Measurements from ENCODE around the gene HSPA8. TPM values are rescaled to one million over a fixed set of nuclear protein-coding genes. Genes with fewer than 3 reads are reported as not detected.
A peak's percentile ranks its signal among the peaks of the same experiment; 100 is the strongest.

Gene HSPA8
- total RNA-seq, 2 experiments from 2014 or later: 788 to 811 TPM

- H3K9me3 Mint-ChIP-seq: no peaks in the 10 kb centered on the region
- ATAC-seq (ENCODE audit: poor library complexity) (peak; percentile 35), DNase-seq (peak; percentile 42 to 90 (median 70))
- H3K27me3 Mint-ChIP-seq: no peaks in the 10 kb centered on the region
- intact Hi-C loops (cut with DNase I, micrococcal nuclease): no loop called here
- Histone ChIP-seq H3K9me3 (ENCODE audit: control insufficient read depth in 1 of 2, insufficient read depth in 1 of 2, low read length in 2 of 2) (no peaks in the 10 kb centered on the region), H3K4me1 (ENCODE audit: insufficient read depth, low read length) (peaks cover 53% of the 10 kb centered on the region), H3K36me3 (ENCODE audit: insufficient read depth, low read length) (no peaks in the 10 kb centered on the region), H3K27me3 (ENCODE audit: control insufficient read depth in 1 of 2, insufficient read depth in 2 of 2, low read length in 2 of 2) (no peaks in the 10 kb centered on the region), H3K27ac (ENCODE audit: low read depth in 1 of 2, low read length in 2 of 2) (peak overlapping the region in 1 of 2 donors; percentile 21), H3K4me3 (ENCODE audit: low read length) (no peak overlapping the region)
- H3K36me3 Mint-ChIP-seq (ENCODE audit: low read depth): no peaks in the 10 kb centered on the region
- TF ChIP-seq CTCF (IDR thresholded peaks at IDR 0.05): no peak
- H3K4me1 Mint-ChIP-seq (ENCODE audit: low read depth): peaks cover 46% of the 10 kb centered on the region
- peak overlapping the region; percentile 79 for H3K27ac Mint-ChIP-seq
- ChIA-PET POLR2A (interaction anchor here (0.6 to 10.9 kb wide), 6 partner anchors 12 to 59 kb away, joined by 3 to 182 read pairs (median 9); partner anchors contain the start of gene HSPA8), CTCF (interaction anchor here (1.7 kb wide), 1 partner anchor 20 kb away, joined by 6 read pairs; no protein-coding TSS in a partner anchor)
- peak overlapping the region; percentile 54 for H3K4me3 Mint-ChIP-seq
Measured at GRCh38 chr11:123083623-123084029, 21.7 kb upstream of the HSPA8 start.

- Mint-ChIP-seq H3K27me3 (no peaks in the 10 kb centered on the region), H3K9me3 (no peaks in the 10 kb centered on the region), H3K36me3 (ENCODE audit: low read depth) (no peaks in the 10 kb centered on the region), H3K4me1 (ENCODE audit: low read depth) (peaks cover 41% of the 10 kb centered on the region), H3K27ac (peak overlapping the region; percentile 79), H3K4me3 (peak overlapping the region; percentile 58)
- H3K4me1 ChIP-seq (ENCODE audit: insufficient read depth, low read length): peaks cover 46% of the 10 kb centered on the region
- H3K9me3 ChIP-seq (ENCODE audit: control insufficient read depth in 1 of 2, insufficient read depth in 1 of 2, low read length in 2 of 2): no peaks in the 10 kb centered on the region
- H3K27ac ChIP-seq (ENCODE audit: low read depth in 1 of 2, low read length in 2 of 2): no peak overlapping the region
- ATAC-seq (ENCODE audit: poor library complexity) (no peak), DNase-seq (peak in 2 of 14 experiments; percentile 32 to 48)
- H3K4me3 ChIP-seq (ENCODE audit: low read length): no peak overlapping the region
- intact Hi-C loops (cut with DNase I, micrococcal nuclease): no loop called here
- no peaks in the 10 kb centered on the region for H3K27me3 ChIP-seq (ENCODE audit: control insufficient read depth in 1 of 2, insufficient read depth in 2 of 2, low read length in 2 of 2)
- CTCF ChIA-PET: interaction anchor here (0.8 to 1.7 kb wide), 3 partner anchors 13 to 23 kb away, joined by 3 to 6 read pairs (median 5); no protein-coding TSS in a partner anchor
- POLR2A ChIA-PET: interaction anchor here (1.4 to 10.9 kb wide), 5 partner anchors 12 to 29 kb away, joined by 7 to 182 read pairs (median 10); partner anchors contain the start of gene HSPA8
- no peaks in the 10 kb centered on the region for H3K36me3 ChIP-seq (ENCODE audit: insufficient read depth, low read length)
- TF ChIP-seq CTCF (IDR thresholded peaks at IDR 0.05): no peak
Measured at GRCh38 chr11:123082977-123083376, 21.0 kb upstream of the HSPA8 start.

GRCh38 chr11:123080015-123080414 is 18.1 kb upstream of the HSPA8 start:
- DNase-seq (peak in 1 of 14 experiments; percentile 32), ATAC-seq (ENCODE audit: poor library complexity) (peak; percentile 75)
- Mint-ChIP-seq H3K27ac (peak overlapping the region; percentile 58), H3K4me1 (ENCODE audit: low read depth) (peaks cover 30% of the 10 kb centered on the region), H3K36me3 (ENCODE audit: low read depth) (no peaks in the 10 kb centered on the region), H3K4me3 (no peak overlapping the region), H3K9me3 (no peaks in the 10 kb centered on the region), H3K27me3 (no peaks in the 10 kb centered on the region)
- intact Hi-C loops (cut with DNase I, micrococcal nuclease): no loop called here
- Histone ChIP-seq H3K4me3 (ENCODE audit: low read length) (no peak overlapping the region), H3K27ac (ENCODE audit: low read depth in 1 of 2, low read length in 2 of 2) (no peak overlapping the region), H3K27me3 (ENCODE audit: control insufficient read depth in 1 of 2, insufficient read depth in 2 of 2, low read length in 2 of 2) (no peaks in the 10 kb centered on the region), H3K4me1 (ENCODE audit: insufficient read depth, low read length) (peaks cover 19% of the 10 kb centered on the region), H3K9me3 (ENCODE audit: control insufficient read depth in 1 of 2, insufficient read depth in 1 of 2, low read length in 2 of 2) (no peaks in the 10 kb centered on the region), H3K36me3 (ENCODE audit: insufficient read depth, low read length) (no peaks in the 10 kb centered on the region)
- CTCF ChIA-PET: interaction anchor here (0.7 kb wide), 1 partner anchor 11 kb away, joined by 3 read pairs; no protein-coding TSS in a partner anchor
- TF ChIP-seq CTCF (IDR thresholded peaks at IDR 0.05): no peak
- POLR2A ChIA-PET: interaction anchor here (1.0 to 10.9 kb wide), 5 partner anchors 9 to 26 kb away, joined by 3 to 116 read pairs (median 4); partner anchors contain the start of gene HSPA8
